Smooth muscle cell (in vitro differentiated cells): Measurements from ENCODE around the gene CHD1L. TPM values are rescaled to one million over a fixed set of nuclear protein-coding genes. Genes with fewer than 3 reads are reported as not detected.

Experiments
- DNase-seq: peaks from one replicate; lab custom pipeline; 2025; ENCODE audit not compliant: unreplicated experiment; lab: John Stamatoyannopoulos, UW
- H2AFZ ChIP-seq: fragments of 200-600 bp; sonication (generic); 2 replicates; pipeline ENCODE4 v1.6.0; 2016; ENCODE audit warnings: antibody characterized with exemption, low read depth, mild to moderate bottlenecking
- H3F3A ChIP-seq: fragments of 200-600 bp; sonication (generic); 2 replicates; pipeline ENCODE4 v1.6.0; 2017; ENCODE audit warnings: antibody characterized with exemption, low read depth
- H3K27ac ChIP-seq: fragments of 200-600 bp; sonication (generic); 2 replicates; pipeline ENCODE4 v1.5.1; 2016; ENCODE audit warnings: low read depth, mild to moderate bottlenecking
- H3K27me3 ChIP-seq: fragments of 200-600 bp; sonication (generic); 2 replicates; pipeline ENCODE4 v1.6.1; 2016; ENCODE audit warnings: low read depth, mild to moderate bottlenecking
- H3K36me3 ChIP-seq: fragments of 200-600 bp; sonication (generic); 2 replicates; pipeline ENCODE4 v1.5.1; 2016; ENCODE audit warnings: low read depth
- H3K4me1 ChIP-seq: fragments of 200-600 bp; sonication (generic); 2 replicates; pipeline ENCODE4 v1.5.1; 2016; ENCODE audit warnings: low read depth
- H3K4me2 ChIP-seq: fragments of 200-600 bp; sonication (generic); 2 replicates; pipeline ENCODE4 v1.6.0; 2016; ENCODE audit warnings: mild to moderate bottlenecking
- H3K4me3 ChIP-seq: fragments of 200-600 bp; sonication (generic); 2 replicates; pipeline ENCODE4 v1.5.1; 2016; ENCODE audit warnings: mild to moderate bottlenecking
- H3K79me2 ChIP-seq: fragments of 200-600 bp; sonication (generic); 2 replicates; pipeline ENCODE4 v1.6.0; 2016; ENCODE audit warnings: low read depth, mild to moderate bottlenecking
- H3K9ac ChIP-seq: fragments of 200-600 bp; sonication (generic); 2 replicates; pipeline ENCODE4 v1.6.0; 2016; ENCODE audit warnings: low read depth
- H3K9me3 ChIP-seq: fragments of 200-600 bp; sonication (generic); replicated peaks from 2 replicates; pipeline ENCODE4 v1.5.1; 2016; ENCODE audit warnings: low read depth
- H4K20me1 ChIP-seq: fragments of 200-600 bp; sonication (generic); 2 replicates; pipeline ENCODE4 v1.6.0; 2016; ENCODE audit warnings: low read depth
- CTCF ChIP-seq: fragments of 200-600 bp; sonication (generic); IDR thresholded peaks from 2 replicates; pipeline ENCODE4 v1.5.1; 2017; ENCODE audit warnings: borderline replicate concordance, mild to moderate bottlenecking, antibody characterized with exemption; ENCODE audit not compliant: insufficient read depth, poor library complexity, severe bottlenecking
- WGBS: methylation state at CpG from one replicate; pipeline ENCODE4 v1.1.7; 2016; ENCODE audit warnings: low lambda C conversion rate; 5-methylcytosine and 5-hydroxymethylcytosine counted together
- polyA plus RNA-seq: library from polyadenylated mRNA; unstranded; fragments of >200 nt; fragmentation: Nextera tagmentation; extraction: Ambion mirVana; gene quantifications from 2 replicates; pipeline ENCODE4 v1.2.1, GENCODE V29; 2016
- total RNA-seq: library from RNA; depleted of rRNA; stranded (reverse); fragments of >200 nt; gene quantifications from 2 replicates; pipeline ENCODE4 v1.2.3, GENCODE V29; 2014

The CHD1L gene
- total and polyA plus RNA-seq, 2 experiments from 2014 or later, result 27.1 to 32.7 TPM

GRCh38 chr1:147235822-147236221, 6.7 kb upstream of the CHD1L start:
- no peaks in the 10 kb centered on the region for H3K27me3 ChIP-seq
- H3K79me2 ChIP-seq, result no peaks in the 10 kb centered on the region
- no peak for DNase-seq
- no peak overlapping the region for H2AFZ ChIP-seq
- H3K9me3 ChIP-seq, result no peaks in the 10 kb centered on the region
- TF ChIP-seq CTCF, result no peak
- no peaks in the 10 kb centered on the region for H4K20me1 ChIP-seq
- no peak overlapping the region for H3K4me2 ChIP-seq
- H3K27ac ChIP-seq, result no peak overlapping the region
- 100% methylated on average over 1 of the region's 1 CpG for WGBS
- H3K9ac ChIP-seq, result no peak overlapping the region
- H3K36me3 ChIP-seq, result no peaks in the 10 kb centered on the region
- no peaks in the 10 kb centered on the region for H3K4me1 ChIP-seq
- H3K4me3 ChIP-seq, result no peak overlapping the region
- no peaks in the 10 kb centered on the region for H3F3A ChIP-seq

GRCh38 chr1:147236448-147236847, 6.0 kb upstream of the CHD1L start:
- H3K4me2 ChIP-seq, result no peak overlapping the region
- no peak overlapping the region for H2AFZ ChIP-seq
- H3K9ac ChIP-seq, result no peak overlapping the region
- no peak for DNase-seq
- H3K4me3 ChIP-seq, result no peak overlapping the region
- H3K4me1 ChIP-seq, result no peaks in the 10 kb centered on the region
- TF ChIP-seq CTCF, result no peak
- H3K36me3 ChIP-seq, result no peaks in the 10 kb centered on the region
- H4K20me1 ChIP-seq, result no peaks in the 10 kb centered on the region
- H3K79me2 ChIP-seq, result no peaks in the 10 kb centered on the region
- H3F3A ChIP-seq, result no peaks in the 10 kb centered on the region
- no peaks in the 10 kb centered on the region for H3K27me3 ChIP-seq
- H3K9me3 ChIP-seq, result no peaks in the 10 kb centered on the region
- H3K27ac ChIP-seq, result no peak overlapping the region
- 100% methylated on average over 2 of the region's 2 CpGs for WGBS

- TF ChIP-seq CTCF, result no peak
- no peaks in the 10 kb centered on the region for H4K20me1 ChIP-seq
- WGBS, result 74% methylated on average over 3 of the region's 3 CpGs
- no peak overlapping the region for H3K4me2 ChIP-seq
- no peak for DNase-seq
- no peaks in the 10 kb centered on the region for H3K79me2 ChIP-seq
- H3K9ac ChIP-seq, result no peak overlapping the region
- no peaks in the 10 kb centered on the region for H3K27me3 ChIP-seq
- H2AFZ ChIP-seq, result no peak overlapping the region
- no peaks in the 10 kb centered on the region for H3F3A ChIP-seq
- no peak overlapping the region for H3K27ac ChIP-seq
- H3K4me1 ChIP-seq, result no peaks in the 10 kb centered on the region
- no peaks in the 10 kb centered on the region for H3K9me3 ChIP-seq
- no peaks in the 10 kb centered on the region for H3K36me3 ChIP-seq
- no peak overlapping the region for H3K4me3 ChIP-seq
Measured at GRCh38 chr1:147236959-147237791, 5.3 kb upstream of the CHD1L start.
